GM13976 (cell line): ENCODE results near the gene CXCR3.
"Not testable (repeated sequence)": the region's sequence is repeated elsewhere in the genome, so short reads cannot be mapped to it uniquely, and the experiment has no call there.

ENCODE experiments used
- DNase-seq: peaks from one replicate; pipeline ENCODE4 v3.0.0; 2012; ENCODE audit warnings: low spot score
- in situ Hi-C: fragments of 300-500 bp; cut with MboI; formaldehyde crosslinking; loops from one replicate; pipeline ENCODE4 v1.12.0; 2022; ENCODE audit warnings: low sequenced_read_pairs, mixed read lengths, inconsistent platforms; ENCODE audit not compliant: unreplicated experiment
- TF ChIP-seq, protein P1 (sequence below): IDR thresholded peaks from 2 replicates; pipeline ENCODE4 v1.5.1; 2012; ENCODE audit warnings: borderline replicate concordance, mild to moderate bottlenecking; ENCODE audit not compliant: insufficient read depth; ENCODE audit errors: extremely low read depth, missing control alignments, control extremely low read depth

The CXCR3 gene

DNA sequence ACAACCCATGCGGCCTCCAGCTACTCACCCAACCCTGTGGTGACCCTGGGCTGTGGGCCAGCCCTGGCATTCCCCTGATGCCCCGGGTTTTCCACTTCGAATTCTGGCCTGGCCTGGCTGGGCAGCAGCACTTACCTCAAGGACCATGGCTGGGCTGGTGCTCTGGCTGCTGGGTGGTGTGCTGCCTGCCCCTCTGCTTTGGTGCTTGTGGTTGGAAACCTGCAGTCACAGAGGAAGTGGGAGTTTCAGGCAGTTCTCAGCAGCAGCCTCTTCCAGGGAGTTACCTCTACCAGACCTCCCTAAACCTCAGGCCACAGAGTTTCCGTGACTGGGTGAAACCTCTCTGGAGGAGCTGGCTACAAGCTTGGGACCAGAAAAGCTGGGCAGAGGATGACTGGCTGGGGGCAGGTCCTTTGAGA lies at the start of gene CXCR3:
CXCR3 (minus strand) TSS at position 209 of the 419 bp plus-strand sequence; CDS start at position 147, 62 bp downstream.
- DNase-seq, result peak; percentile 58
- in situ Hi-C loops, result no loop called here
- TF ChIP-seq, protein P1, sequence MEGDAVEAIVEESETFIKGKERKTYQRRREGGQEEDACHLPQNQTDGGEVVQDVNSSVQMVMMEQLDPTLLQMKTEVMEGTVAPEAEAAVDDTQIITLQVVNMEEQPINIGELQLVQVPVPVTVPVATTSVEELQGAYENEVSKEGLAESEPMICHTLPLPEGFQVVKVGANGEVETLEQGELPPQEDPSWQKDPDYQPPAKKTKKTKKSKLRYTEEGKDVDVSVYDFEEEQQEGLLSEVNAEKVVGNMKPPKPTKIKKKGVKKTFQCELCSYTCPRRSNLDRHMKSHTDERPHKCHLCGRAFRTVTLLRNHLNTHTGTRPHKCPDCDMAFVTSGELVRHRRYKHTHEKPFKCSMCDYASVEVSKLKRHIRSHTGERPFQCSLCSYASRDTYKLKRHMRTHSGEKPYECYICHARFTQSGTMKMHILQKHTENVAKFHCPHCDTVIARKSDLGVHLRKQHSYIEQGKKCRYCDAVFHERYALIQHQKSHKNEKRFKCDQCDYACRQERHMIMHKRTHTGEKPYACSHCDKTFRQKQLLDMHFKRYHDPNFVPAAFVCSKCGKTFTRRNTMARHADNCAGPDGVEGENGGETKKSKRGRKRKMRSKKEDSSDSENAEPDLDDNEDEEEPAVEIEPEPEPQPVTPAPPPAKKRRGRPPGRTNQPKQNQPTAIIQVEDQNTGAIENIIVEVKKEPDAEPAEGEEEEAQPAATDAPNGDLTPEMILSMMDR, result no peak

- DNase-seq, result no peak
- TF ChIP-seq, protein P1, result no peak
- in situ Hi-C loops, result loop anchor here (25.0 kb wide), 1 partner anchor 195 kb away; no protein-coding TSS in a partner anchor
Observed at GRCh38 chrX:71667328-71668247, 49.3 kb upstream of the CXCR3 start, which contains the start of gene LOC101059915. Gene LOC101059915 (plus strand): TSS chrX:71667546.

DNA sequence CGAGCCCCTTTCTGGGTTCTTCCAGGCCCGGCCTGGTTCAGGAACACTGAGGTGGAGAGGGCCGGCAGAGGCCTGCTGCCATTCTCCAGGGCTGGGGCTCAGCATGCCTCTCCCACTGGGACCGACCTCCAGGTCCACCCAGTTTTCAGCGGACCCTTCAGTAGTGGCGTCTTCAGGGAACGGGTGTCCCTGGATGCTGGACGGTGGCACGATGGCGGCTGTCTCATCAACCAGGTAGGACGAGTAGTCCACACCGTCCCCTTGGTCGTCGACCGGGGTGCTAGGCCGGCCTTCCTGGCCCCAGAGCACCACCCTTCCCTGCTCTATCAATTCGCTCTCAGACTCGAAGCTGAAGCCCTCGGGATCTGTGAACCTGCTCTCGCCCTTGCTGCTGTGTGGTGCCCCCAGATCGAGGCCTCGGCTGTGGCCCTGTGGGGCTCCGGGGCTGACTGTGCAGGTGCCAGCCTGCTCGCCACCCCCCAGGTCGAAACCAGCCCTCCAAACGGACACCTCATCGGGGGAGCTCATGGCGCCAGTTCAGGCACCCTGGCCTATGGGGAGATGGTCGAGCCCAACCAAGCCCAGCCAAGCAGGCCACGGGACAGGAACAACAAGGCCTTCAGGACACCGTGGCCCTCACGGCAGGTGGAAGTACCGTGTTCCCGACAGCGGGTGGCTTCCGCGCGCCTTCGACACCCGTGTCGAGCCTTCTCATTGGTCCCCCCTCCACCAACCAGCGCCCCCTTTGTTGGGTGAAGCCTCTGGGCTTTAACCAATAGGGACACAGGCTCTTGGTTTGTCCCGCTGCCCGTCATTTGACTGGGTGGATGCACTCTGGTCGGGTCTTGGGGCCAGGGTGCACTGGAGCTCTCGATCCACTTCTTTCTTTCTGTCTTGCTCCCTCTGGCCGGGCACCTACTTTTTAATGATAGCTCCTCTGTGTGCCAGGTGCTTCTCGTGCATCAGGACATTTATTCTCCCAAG lies 48.2 kb upstream of the CXCR3 start:
- DNase-seq, result no peak
- in situ Hi-C loops, result loop anchor here (25.0 kb wide), 1 partner anchor 196 kb away; no protein-coding TSS in a partner anchor
- TF ChIP-seq, protein P1, result no peak

- in situ Hi-C loops, result loop anchor here (25.0 kb wide), 1 partner anchor 197 kb away; no protein-coding TSS in a partner anchor
- no peak for DNase-seq
- TF ChIP-seq, protein P1, result no peak
Observed at GRCh38 chrX:71665747-71666146, 47.4 kb upstream of the CXCR3 start.

DNA sequence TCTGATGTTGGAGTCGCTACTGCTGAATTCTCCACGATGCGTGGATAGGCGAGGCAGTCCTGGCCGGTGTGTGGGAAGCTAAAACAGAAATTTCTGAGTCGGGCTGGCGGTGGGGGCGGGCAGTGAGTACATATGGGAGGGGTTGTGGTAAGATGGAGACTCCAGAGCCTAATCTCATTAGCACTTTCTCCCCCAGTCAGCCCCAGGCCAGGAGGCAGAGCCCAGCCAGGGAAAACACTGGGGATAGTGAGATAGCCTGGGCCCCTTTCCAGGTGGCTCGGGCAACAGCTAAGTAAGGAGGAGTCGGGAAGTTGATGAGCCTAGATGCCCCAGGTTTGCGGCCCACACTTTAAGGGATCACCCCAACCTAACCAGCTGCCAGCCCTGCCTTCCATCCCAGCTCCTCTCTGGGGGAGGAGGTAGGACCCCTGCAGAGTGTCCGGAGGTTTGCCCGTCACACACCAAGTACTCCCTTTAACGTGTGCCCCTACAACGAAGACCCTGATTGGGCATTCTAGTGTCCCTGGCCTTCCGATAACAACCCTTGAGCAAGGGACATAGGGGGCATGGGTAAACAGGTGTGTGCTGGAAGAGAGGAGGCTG lies 46.7 kb upstream of the CXCR3 start:
- TF ChIP-seq, protein P1, result no peak
- in situ Hi-C loops, result loop anchor here (25.0 kb wide), 1 partner anchor 197 kb away; no protein-coding TSS in a partner anchor
- no peak for DNase-seq

- DNase-seq, result peak; percentile 32
- in situ Hi-C loops, result loop anchor here (25.0 kb wide), 1 partner anchor 198 kb away; no protein-coding TSS in a partner anchor
Observed at GRCh38 chrX:71664202-71664601, 45.9 kb upstream of the CXCR3 start.

DNA sequence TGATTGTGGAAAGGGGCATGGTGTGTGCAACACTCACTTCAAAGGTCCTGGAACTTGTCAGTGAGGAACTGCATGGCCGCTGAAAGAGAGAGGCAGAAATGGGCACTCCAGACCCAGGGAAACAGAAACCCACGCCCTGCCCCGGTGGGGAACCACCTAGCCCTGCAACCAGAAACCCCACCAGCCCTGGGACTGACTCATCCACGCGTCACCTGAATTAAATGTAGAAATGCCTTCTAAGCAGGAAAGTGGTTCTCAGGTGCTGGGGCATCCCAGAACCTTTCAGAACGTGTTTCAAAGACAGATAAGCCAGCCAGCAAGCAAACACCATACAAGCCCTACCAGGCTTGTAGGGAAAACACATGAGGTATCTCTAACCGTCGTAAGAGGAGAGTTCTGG lies 44.9 kb upstream of the CXCR3 start:
- DNase-seq, result not testable (repeated sequence)
- in situ Hi-C loops, result loop anchor here (25.0 kb wide), 1 partner anchor 199 kb away; no protein-coding TSS in a partner anchor

DNA sequence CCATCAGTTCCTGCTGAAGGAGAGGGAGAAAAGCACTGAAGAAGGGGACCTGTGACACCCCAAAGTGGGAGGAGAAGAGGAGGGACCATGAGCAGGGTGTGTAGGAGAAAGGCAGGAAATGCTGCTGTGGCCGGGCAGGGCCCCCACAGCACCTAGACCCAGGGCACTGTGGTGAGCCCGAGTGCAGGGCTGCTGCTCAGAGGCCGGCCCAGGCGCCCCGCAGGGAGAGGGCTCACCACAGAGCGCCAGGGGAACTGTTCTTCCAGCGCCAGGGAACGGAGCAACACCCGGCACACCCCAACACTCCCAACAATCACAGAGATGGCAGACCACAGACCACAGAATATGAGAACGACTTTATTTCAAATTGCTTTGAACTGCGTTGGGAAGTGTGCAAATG lies 44.3 kb upstream of the CXCR3 start:
- in situ Hi-C loops, result loop anchor here (25.0 kb wide), 1 partner anchor 200 kb away; no protein-coding TSS in a partner anchor
- DNase-seq, result peak; percentile 22
